ENCODE data around the gene AFMID. TPM values are rescaled to one million over a fixed set of nuclear protein-coding genes. Genes with fewer than 3 reads are reported as not detected.

Gene AFMID
- total and polyA plus RNA-seq, 8 donors = 30.7 to 53.7 (median 34.0) TPM

DNA sequence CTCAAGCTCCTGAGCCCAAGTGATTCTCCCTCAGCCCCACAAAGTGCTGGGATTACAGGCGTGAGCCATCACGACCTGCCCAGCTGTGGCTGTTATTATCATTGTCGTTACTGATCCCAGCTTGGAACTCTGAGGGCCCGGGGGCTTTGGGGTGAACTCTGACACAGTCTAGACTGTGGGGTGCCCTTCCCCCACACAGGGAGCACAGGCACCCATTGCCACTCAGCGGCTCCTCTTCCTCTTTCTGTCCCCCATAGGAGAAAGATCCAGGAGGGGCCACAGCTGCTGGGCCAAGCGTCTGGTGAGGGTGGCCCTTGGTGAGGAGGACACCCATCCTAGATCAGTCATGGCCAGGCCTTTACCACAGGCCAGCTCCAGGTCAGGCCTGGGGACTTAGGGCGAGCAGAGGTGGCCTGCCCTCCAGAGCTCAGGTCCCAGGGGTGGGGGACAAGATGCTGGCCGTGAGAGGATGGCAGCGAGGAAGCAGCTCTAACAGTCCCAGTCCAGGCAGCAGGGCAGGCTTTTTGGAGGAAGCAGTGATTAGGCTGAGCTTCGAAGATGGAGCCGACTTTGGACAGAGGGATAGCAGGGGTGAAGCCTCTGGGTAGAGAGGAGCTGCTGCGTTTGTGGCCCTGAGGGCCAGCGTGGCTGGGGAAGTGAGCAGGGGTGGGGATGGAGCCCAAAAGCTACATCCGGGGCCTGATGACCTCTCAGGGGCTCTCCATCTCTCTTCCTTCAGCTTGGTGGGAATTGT is 69.0 kb downstream of the AFMID start:
- TF ChIP-seq, protein P1, sequence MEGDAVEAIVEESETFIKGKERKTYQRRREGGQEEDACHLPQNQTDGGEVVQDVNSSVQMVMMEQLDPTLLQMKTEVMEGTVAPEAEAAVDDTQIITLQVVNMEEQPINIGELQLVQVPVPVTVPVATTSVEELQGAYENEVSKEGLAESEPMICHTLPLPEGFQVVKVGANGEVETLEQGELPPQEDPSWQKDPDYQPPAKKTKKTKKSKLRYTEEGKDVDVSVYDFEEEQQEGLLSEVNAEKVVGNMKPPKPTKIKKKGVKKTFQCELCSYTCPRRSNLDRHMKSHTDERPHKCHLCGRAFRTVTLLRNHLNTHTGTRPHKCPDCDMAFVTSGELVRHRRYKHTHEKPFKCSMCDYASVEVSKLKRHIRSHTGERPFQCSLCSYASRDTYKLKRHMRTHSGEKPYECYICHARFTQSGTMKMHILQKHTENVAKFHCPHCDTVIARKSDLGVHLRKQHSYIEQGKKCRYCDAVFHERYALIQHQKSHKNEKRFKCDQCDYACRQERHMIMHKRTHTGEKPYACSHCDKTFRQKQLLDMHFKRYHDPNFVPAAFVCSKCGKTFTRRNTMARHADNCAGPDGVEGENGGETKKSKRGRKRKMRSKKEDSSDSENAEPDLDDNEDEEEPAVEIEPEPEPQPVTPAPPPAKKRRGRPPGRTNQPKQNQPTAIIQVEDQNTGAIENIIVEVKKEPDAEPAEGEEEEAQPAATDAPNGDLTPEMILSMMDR (IDR thresholded peaks at IDR 0.05) = no peak
- no peaks in the 10 kb centered on the region for H3K4me1 ChIP-seq
- 74 to 77% methylated on average over 13 to 14 of the region's 14 CpGs for whole genome bisulfite sequencing, 2 donors
- no peak overlapping the region for H3K4me3 ChIP-seq
- FAIRE-seq (no peak), ATAC-seq (no peak), DNase-seq (peak in 1 of 6 donors; percentile 21)
- no peaks in the 10 kb centered on the region for H3K9me3 ChIP-seq
- H3K27ac ChIP-seq = no peak overlapping the region
- no peaks in the 10 kb centered on the region for H3K27me3 ChIP-seq
- H3K36me3 ChIP-seq = no peaks in the 10 kb centered on the region
- intact Hi-C loops (cut with DNase I) = no loop called here

DNA sequence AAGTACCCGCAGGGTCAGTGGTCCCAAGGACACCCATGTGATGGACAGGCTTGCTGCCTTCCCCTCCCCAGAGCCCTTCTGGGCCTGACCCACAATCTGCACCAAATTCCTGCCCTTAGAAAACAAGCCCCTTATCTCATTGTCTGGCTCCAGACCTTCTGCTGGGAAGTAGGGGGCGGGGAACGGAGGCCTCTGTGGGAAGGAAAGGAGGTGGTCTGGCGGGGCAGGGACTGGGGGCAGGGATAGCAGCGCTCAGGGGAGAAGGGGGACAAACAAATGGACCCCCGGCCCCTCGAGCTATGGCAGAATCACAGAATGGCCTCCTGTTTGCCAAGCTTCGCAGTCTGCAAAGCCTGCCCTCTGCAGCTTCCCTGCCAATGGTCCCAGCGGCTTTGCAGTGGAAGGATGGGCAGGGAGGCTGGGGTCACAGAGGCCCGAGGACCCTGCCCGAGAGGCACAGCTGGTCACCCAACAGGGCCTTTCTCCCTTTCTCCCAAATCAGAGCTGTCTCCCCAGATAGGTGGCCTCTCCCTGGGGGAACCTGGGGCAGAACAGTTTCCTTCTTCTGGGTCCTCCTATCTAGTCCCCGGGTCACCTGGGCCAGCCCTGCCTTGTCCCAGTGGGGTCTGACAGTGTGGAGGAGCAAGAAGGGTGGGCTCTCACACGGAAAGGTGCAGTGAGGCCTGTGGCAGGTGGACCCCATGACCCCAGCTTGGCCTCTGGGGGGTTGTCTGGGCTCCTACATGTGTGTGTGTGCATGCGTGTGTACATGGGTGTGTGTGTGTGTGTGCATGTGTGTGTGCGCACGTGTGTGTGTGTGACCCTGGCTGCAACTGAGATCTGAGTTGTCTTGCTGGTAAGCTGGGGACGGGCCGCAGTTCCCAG is 69.8 kb downstream of the AFMID start:
- peak in 1 of 6 donors; percentile 28 for DNase-seq
- no peaks in the 10 kb centered on the region for H3K36me3 ChIP-seq
- H3K27me3 ChIP-seq = no peaks in the 10 kb centered on the region
- H3K9me3 ChIP-seq = no peaks in the 10 kb centered on the region
- WGBS, 2 donors = 66% methylated on average over 16 to 18 of the region's 18 CpGs
- FAIRE-seq = no peak
- TF ChIP-seq, protein P1 (IDR thresholded peaks at IDR 0.05) = no peak
- intact Hi-C loops (cut with DNase I) = no loop called here
- H3K27ac ChIP-seq = no peak overlapping the region
- no peak overlapping the region for H3K4me3 ChIP-seq
- H3K4me1 ChIP-seq = no peaks in the 10 kb centered on the region
- ATAC-seq = no peak

Other genes starting within 250 kb of the AFMID start
- 10 to 100 TPM in 3 of 6 donors, 1 to 10 TPM in 3; 7.0 to 15.5 (median 9.1) TPM for gene TNRC6C, start 228.7 kb upstream of the AFMID start, total RNA-seq
- gene TNRC6C, start 228.7 kb upstream of the AFMID start, polyA plus RNA-seq = 1 to 10 TPM; 4.0 to 7.3 TPM
- gene TMC6, start 58.6 kb upstream of the AFMID start, total RNA-seq = 10 to 100 TPM; 15.6 to 49.9 (median 21.7) TPM
- 10 to 100 TPM; 39.5 to 61.2 TPM for gene TMC6, start 58.6 kb upstream of the AFMID start, polyA plus RNA-seq
- gene TMC8, start 56.6 kb upstream of the AFMID start, total RNA-seq = 1 to 10 TPM in 5 of 6 donors, under 1 TPM in 1; 0.51 to 6.0 (median 2.2) TPM
- 1 to 10 TPM; 1.5 to 2.9 TPM for gene TMC8, start 56.6 kb upstream of the AFMID start, polyA plus RNA-seq
- gene C17orf99, start 41.0 kb upstream of the AFMID start, total RNA-seq = not detected
- not detected for gene C17orf99, start 41.0 kb upstream of the AFMID start, polyA plus RNA-seq
- 10 to 100 TPM; 52.3 to 93.8 (median 83.8) TPM for gene SYNGR2, start 18.8 kb upstream of the AFMID start, total RNA-seq
- 10 to 100 TPM; 89.1 to 94.2 TPM for gene SYNGR2, start 18.8 kb upstream of the AFMID start, polyA plus RNA-seq
- 1 to 10 TPM; 1.3 to 4.2 (median 3.2) TPM for gene TK1, start 310 bp upstream of the AFMID start, total RNA-seq
- 1 to 10 TPM; 1.2 to 2.2 TPM for gene TK1, start 310 bp upstream of the AFMID start, polyA plus RNA-seq
- 1 to 10 TPM in 2 of 6 donors, under 1 TPM in 3, not detected in 1; 0.12 to 1.7 (median 0.82) TPM for gene BIRC5, start 26.9 kb downstream of the AFMID start, total RNA-seq
- under 1 TPM; 0.53 to 0.77 TPM for gene BIRC5, start 26.9 kb downstream of the AFMID start, polyA plus RNA-seq
- gene TMEM235, start 44.3 kb downstream of the AFMID start, total RNA-seq = not detected
- gene TMEM235, start 44.3 kb downstream of the AFMID start, polyA plus RNA-seq = under 1 TPM; 0.05 to 0.11 TPM
- 10 to 100 TPM in 4 of 6 donors, 1 to 10 TPM in 2; 5.7 to 32.6 (median 18.0) TPM for gene SOCS3, start 172.7 kb downstream of the AFMID start, total RNA-seq
- 10 to 100 TPM; 28.5 to 53.3 TPM for gene SOCS3, start 172.7 kb downstream of the AFMID start, polyA plus RNA-seq
- 10 to 100 TPM; 11.2 to 21.9 (median 13.4) TPM for gene PGS1, start 191.3 kb downstream of the AFMID start, total RNA-seq
- 10 to 100 TPM; 17.2 to 22.7 TPM for gene PGS1, start 191.3 kb downstream of the AFMID start, polyA plus RNA-seq